NCI-H345 treated with DMSO at 0.1 percent for 48 hours (cell line): ENCODE data around the gene COLEC11.
"Not testable (repeated sequence)": the region's sequence is repeated elsewhere in the genome, so short reads cannot be mapped to it uniquely, and the experiment has no call there.

Source experiments
- DNase-seq: peaks from one replicate; lab custom pipeline; 2025; ENCODE audit not compliant: unreplicated experiment; lab: John Stamatoyannopoulos, UW

The COLEC11 gene

DNA sequence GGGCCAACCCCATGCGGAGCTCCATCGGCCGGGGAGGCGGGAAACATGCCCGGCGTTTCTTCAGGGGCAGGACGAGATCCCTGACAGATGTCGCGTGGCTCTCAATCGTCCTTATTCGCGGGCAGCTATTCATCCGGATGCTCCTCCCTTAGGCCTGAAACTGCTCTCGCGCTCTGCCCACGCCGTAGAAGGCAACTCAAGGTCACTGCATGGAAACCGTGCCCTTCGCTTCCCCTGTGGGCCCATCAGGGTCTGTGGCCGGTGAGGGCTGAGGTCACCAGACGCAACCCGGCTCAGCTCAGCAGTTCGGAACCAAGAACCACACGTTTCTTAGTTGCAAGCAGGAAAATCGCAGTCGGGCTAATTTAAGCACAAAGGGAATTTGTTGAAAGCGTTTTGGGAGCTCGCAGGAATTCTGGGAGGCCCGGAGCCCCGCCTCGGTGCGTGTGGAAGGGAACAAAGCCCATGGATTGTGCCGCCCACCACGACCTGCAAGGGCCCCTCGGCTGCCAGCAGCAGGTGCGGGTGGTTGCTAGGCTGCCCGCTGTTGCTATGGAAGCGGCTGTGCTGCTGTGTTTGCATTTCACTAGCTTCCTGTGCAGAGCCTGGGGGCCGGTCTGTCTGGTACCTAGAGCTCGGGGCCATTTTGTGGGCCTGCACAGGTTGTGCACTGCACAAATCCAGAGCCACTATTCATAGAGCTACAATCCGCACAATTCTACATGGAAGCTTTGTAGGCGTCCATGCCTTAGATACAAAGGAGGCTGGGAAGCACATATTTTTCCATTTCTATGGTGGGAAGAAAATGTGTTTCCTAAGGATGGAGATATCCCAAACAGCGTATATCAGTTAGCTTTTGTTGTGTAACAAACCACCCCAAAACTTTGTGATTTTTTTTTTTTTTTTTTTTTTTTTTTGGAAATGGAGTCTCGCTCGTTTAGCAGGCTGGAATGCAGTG, 57.1 kb downstream of the COLEC11 start:
- DNase-seq = peak; percentile 95

DNA sequence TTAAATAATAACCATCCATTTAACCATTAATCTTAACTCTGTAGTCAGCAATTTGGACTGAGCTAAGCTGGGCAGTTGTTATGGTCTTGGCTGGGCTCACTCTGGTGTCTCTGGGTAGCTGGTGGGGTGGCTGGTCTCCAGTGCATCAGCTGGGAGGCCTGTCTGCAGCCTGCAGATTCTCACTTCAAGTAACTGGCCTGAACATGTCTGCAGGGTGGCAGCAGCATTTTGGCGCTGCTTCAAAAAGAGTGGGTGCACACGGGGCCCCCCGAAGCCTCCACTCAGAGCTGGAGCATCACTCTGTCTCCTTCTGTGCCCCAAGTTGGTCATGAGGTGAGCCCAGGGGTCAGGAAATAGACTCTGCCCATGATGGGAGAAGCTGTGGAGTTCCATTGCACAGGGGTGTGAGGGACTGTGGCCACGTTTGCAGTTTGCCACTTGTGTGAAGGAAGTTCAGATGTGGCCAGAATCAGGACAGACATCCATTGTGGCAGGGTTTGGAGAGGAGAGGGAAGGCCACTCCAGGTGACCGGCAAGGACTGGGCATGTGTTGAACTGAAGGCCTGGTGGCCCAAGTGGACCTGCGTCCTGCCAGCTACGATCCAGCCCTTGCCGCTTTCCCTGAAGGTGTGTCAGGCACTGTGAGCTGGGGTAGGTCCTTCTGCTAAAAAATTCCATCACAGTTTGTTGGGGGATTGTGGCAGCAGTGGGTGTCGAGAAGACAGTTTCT, 58.1 kb downstream of the COLEC11 start:
- DNase-seq = no peak

DNA sequence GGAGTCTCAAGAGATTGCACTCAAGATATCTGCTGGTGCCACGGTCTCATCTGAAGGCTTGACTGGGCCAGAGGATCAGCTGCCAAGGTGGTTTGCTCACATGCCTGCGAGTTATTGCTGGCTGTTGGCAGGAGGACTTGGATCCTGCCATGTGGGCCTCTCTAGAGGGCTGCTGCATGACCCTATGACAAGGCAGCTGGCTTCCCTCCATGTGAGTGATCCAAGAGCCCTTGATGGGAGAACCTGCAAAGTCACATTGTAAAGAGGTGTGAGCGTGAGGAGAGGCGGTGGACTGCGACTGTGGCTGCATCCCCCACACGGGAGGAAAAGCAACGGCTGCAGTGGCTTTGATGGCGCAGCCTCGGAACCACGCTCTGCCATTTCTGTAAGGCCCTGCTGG, 59.1 kb downstream of the COLEC11 start:
- no peak for DNase-seq

DNA sequence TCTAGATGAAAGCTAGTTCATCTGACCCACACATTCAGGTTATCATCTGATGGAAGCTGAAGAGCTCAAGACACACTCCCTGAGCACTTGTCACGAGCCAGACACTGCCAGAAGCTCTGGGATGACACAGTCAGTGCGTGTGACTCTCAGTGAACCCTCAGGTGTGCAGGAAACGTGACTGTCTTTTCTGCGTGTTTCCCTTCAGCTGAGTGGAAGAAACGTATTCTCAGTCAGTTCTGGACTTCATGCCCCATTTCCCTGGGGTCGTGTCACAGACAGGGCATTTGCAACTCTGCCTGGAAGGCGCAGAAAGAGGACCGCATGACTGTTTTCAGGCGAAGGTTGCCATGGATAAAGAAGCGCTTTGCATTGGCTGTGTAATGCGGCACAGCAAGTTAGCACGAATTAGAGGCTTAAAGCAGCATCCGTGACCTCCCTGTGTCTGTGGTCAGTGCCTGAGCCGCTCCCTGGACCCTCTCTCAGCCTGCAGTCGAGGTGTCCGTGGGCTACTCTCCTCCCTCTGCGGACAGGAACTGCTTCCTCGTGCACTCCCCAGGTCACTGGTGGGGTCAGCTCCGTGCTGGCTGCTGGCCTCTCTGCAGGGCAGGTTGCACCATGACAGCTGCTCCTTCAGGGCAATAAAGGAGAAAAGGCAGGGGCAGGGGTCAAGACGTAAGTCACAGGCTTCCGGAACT, 59.8 kb downstream of the COLEC11 start:
- DNase-seq = no peak

- DNase-seq = no peak
Observed at GRCh38 chr2:3655871-3656761, 61.2 kb downstream of the COLEC11 start.

GRCh38 chr2:3656762-3657721, 62.1 kb downstream of the COLEC11 start:
- no peak for DNase-seq

DNA sequence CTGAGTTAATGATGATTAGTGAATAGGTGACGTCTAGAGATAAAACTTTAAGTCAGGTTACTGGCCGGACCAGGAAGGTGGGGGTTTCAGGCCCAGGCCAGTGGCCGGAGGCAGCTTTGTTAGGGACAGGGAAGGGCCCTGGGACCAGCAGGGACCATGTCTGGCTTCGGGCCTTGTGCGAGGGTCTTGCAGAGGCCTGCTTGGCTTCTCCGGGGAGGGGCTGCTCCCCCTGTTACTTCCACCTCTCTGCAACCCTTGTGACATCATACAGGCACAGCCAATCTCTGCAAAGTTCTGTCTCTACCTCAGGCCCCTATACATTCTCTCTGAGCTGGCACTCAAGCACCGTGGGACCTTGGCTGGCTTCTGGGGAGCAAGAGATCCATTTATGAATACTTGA, 63.0 kb downstream of the COLEC11 start, which contains the start of gene ALLC:
Gene ALLC, plus strand, starts transcription at position 320 of the 400 bp plus-strand sequence. CDS start 12,958 bp downstream, outside the sequence.
- DNase-seq = no peak

DNA sequence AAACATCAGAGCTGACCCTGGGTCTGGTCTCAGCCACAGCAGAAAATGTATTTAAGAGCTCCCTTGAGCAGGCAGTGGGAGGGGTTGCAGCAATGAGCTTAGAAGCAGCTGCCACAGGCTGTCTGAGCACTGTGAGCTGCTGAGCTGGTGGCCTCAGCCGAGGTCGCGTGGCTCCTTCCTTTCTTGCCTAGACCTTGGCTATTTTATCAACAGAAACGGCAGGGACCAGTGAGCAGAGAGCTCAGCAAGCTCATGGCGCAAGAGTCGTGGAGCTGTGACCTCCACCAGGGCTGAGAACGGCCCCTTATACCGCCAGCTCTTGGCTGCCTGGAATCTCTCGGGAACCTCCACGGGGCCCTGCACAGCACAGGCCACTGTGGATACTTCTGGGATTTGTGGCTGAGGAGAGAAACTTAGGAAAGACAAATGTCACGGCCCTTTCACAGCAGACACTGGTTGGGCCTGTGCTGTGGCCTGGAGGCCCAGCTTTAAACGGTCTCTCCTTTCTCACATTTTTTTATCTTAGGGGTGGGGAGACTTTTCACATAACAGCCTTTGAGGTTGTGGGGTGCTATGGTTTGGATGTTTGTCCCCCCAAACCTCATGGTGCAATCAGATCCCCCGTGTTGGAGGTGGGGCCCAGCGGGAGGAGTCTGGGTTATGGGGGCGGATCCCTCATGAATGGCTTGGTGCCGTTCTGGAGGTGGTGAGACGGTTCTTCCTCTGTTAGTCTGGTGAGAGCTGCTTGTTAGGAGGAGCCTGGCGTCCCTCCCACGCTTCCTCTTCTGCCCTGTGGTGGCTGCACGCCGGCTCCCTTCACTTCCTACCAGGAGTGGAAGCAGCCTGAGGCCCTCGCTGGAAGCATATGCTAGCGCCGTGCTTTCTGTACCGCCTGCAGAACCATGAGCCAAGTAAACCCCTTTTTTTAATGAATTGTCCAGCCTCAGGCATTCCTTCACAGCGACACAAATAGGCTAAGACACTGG, 64.8 kb downstream of the COLEC11 start:
- no peak for DNase-seq

DNA sequence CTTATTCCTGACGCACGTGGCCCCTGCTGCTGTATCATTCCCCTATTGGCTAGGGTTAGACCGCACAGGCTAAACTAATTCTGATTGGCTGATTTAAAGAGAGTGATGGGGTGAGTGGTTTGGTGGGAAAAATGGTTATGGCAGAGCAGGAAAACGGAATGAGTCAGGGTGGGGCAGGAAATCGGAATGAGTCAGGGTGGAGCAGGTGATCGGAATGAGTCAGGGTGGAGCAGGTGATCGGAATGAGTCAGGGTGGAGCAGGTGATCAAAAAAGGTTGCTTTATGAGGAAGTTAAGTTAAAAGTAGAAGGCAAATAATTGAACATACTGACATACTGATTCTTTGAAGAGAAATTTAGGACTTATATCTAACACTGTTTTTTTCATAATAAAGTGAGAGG, 65.7 kb downstream of the COLEC11 start:
- not testable (repeated sequence) for DNase-seq

GRCh38 chr2:3661149-3661660, 66.3 kb downstream of the COLEC11 start:
- no peak for DNase-seq

DNA sequence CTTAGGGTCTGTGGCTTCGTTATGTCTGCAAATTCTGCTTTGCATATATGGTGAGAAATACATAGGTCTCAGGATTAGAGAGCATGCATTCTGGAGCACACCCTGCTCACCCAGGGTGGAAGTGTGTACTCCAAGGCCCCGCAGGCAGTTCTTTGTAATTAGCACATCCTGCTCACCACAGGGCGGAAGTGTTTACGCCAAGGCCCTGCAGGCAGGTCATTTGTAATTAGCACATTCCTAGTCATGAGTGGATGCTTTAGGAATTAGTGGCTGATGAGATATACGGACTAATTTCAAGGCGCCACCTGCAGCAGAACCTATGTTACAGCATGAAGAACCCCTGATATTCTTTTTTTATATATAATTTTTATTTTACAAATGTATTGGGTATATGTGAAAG, 67.3 kb downstream of the COLEC11 start:
- DNase-seq = no peak

- DNase-seq = no peak
Observed at GRCh38 chr2:3664118-3664517, 69.2 kb downstream of the COLEC11 start.

GRCh38 chr2:3664925-3665324, 70.0 kb downstream of the COLEC11 start:
- DNase-seq = no peak

DNA sequence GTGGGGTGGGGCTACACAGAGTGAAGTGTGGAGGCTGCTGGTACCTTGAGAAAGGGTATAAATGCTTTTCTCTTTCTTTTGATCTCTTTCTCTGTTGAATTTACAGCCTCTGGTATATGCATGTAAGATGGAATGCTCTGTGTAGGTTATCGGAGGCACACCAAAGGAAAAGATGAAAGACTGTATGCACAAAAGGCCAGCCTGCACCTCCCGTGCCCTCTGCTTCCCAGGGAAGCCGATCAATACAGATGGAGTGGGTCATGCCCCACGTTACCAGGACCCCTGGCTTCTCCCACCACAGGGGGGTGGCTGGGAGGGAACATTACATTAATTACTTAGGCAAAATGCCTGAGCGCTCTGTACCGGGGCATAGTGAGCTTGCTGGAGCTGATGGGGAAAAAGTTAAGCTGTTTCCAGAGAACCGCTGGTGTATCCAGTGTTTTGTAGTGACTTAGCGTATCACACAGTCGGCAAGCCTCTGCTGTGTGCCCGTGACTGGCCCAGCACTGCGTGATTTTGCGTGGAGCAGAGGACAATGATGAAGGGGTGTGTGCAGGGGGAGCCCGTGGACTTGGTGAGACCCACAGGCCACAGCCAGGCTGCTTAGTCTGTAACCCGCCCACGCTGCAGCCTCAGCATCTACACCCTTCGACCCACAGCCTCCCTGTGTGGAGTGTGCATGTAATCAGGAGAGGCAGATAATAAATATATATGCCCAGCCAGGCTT, 71.1 kb downstream of the COLEC11 start:
- no peak for DNase-seq

GRCh38 chr2:3666613-3666975, 71.7 kb downstream of the COLEC11 start:
- DNase-seq = no peak

DNA sequence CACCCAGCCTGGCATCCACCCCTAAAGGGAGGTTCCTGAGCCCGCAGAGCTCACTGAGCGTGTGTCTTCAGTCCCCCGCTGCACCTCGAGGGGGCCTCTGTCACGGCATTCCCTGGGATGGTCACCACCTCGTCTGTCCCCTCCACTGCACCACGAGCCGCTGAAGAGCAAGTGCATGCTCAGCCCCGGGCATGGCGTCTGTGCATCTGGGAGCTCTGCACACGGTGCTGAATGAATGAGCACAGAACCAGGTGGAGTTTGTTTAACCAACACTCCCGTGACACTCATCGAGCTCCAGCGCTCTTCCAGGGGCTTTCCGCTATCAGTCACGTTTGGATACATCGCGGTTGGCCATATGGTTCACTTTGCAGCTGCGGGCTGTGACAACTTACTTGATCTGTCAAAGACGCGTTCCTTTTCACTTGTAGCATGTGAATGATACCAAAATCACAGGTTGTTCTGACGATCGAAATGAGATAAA, 72.3 kb downstream of the COLEC11 start:
- peak; percentile 19 for DNase-seq

GRCh38 chr2:3669656-3670055, 74.7 kb downstream of the COLEC11 start:
- DNase-seq = no peak
